Bronchial smooth muscle cell (primary cell): Measurements from ENCODE around the gene KRTAP5-8. TPM values are rescaled to one million over a fixed set of nuclear protein-coding genes. Genes with fewer than 3 reads are reported as not detected.

Experiments used
- total RNA-seq: library from RNA; depleted of rRNA; stranded (reverse); fragments of >200 nt; gene quantifications from 2 replicates; pipeline ENCODE4 v1.2.1, GENCODE V29; 2014

Gene KRTAP5-8, protein sequence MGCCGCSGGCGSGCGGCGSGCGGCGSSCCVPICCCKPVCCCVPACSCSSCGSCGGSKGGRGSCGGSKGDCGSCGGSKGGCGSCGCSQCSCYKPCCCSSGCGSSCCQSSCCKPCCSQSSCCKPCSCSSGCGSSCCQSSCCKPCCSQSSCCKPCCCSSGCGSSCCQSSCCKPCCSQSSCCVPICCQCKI
- not detected in 2 replicates for total RNA-seq

GRCh38 chr11:71537977-71538665 is at the start of gene KRTAP5-8:
Gene KRTAP5-8 (plus strand): TSS chr11:71538025. CDS start chr11:71538056, 31 bp downstream.

DNA sequence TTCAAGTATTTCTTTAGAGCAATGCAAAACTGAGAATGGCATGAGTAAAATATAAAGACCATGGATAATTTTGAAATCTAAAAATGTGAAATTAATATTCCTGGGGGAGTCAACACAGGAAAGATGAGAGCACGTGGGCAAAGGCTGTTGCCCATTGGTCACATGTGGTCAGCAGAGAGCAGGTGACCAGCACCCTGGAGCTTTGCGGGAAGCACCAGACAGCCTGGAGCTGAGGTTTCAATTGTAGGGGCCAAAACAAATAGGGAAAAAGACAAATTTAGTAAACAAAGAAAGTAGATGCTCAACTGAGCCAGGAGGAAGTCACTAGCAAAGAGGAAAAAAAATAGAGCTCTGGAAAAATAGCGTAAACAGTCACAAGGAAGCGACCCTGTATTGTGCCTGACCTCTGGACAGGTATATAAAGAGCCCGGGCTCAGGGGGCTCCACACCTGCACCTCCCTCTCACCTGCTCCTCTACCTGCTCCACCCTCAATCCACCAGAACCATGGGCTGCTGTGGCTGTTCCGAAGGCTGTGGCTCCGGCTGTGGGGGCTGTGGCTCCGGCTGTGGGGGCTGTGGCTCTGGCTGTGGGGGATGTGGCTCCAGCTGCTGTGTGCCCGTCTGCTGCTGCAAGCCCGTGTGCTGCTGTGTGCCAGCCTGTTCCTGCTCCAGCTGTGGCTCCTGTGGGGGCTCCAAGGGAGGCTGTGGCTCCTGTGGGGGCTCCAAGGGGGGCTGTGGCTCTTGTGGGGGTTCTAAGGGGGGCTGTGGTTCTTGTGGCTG is 10.8 kb upstream of the KRTAP5-8 start, which contains the start of gene KRTAP5-7:
Gene KRTAP5-7, plus strand, starts transcription at position 472 of the 780 bp plus-strand sequence. Its CDS starts 34 bp downstream, at position 506.

DNA sequence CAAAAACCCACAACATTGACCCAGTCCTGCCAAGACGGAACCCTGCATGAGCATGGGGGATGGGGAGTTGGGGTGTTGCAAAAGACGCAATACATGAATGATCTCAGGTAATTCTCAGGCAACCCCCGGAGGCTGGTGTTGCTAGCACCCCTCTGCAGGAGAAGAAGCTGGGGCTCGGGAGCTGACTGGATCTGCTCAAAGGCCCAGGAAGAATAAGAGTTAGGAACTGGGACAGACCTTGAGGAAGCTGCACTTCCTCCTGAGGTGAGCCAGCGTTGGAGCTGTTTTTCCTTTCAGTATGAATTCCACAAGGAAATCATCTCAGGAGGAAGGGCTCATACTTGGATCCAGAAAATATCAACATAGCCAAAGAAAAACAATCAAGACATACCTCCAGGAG is 10.3 kb downstream of the KRTAP5-8 start, which contains the start of gene KRTAP5-9:
Gene KRTAP5-9, plus strand, starts transcription at position 301 of the 400 bp plus-strand sequence. CDS start 238 bp downstream, outside the sequence.

DNA sequence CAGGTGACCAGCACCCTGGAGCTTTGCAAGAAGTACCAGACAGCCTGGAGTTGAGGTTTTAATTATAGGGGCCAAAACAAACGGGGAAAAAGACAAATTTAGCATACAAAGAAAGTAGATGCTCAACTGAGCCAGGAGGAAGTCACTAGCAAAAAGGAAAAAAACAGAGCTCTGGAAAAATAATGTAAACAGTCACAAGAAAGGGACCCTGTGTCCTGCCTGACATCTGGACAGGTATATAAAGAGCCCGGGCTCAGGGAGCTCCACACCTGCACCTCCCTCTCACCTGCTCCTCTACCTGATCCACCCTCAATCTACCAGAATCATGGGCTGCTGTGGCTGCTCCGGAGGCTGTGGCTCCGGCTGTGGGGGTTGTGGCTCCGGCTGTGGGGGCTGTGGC is 27.4 kb downstream of the KRTAP5-8 start, which contains the start of gene KRTAP5-10:
Gene KRTAP5-10, plus strand, starts transcription at position 301 of the 400 bp plus-strand sequence. Its CDS starts 25 bp downstream, at position 326.

DNA sequence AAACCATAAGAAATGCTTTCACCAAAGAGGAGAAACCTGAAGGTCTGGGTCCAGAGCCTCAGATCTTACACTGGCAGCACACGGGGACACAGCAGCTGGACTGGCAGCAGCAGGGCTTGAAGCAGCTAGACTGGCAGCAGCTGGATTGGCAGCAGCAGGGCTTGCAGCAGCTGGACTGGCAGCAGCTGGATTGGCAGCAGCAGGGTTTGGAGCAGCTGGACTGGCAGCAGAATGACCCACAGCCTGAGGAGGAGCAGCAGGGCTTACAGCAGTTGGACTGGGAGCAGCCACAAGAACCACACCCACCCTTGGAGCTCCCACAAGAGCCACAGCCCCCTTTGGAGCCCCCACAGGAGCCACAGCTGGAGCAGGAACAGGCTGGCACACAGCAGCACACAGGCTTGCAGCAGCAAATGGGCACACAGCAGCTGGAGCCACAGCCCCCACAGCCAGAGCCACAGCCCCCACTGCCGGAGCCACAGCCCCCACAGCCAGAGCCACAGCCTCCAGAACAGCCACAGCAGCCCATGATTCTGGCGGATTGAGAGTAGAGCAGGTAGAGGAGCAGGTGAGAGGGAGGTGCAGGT is 44.6 kb downstream of the KRTAP5-8 start, which contains the start of gene KRTAP5-11:
Gene KRTAP5-11, minus strand, starts transcription at position 567 of the 587 bp plus-strand sequence. Its CDS starts 38 bp downstream, at position 529.

Other genes with a start within 250 kb of the KRTAP5-8 start
- gene DHCR7, start 89.6 kb upstream of the KRTAP5-8 start, total RNA-seq, result 26.3 and 40.2 TPM in 2 replicates
- gene NADSYN1, start 84.8 kb upstream of the KRTAP5-8 start, total RNA-seq, result 75.8 and 85.8 TPM in 2 replicates
- gene KRTAP5-7, start 10.8 kb upstream of the KRTAP5-8 start, total RNA-seq, result under 0.01 TPM in 1 of 2 replicates, not detected in the other
- gene KRTAP5-9, start 10.4 kb downstream of the KRTAP5-8 start, total RNA-seq, result not detected in 2 replicates
- gene KRTAP5-10, start 27.5 kb downstream of the KRTAP5-8 start, total RNA-seq, result 0.09 TPM in 1 of 2 replicates, not detected in the other
- gene KRTAP5-11, start 44.9 kb downstream of the KRTAP5-8 start, total RNA-seq, result not detected in 2 replicates